H9 (cell line): ENCODE results near the gene GPR35. TPM values are rescaled to one million over a fixed set of nuclear protein-coding genes. Genes with fewer than 3 reads are reported as not detected.

Source experiments
- DNase-seq: peaks from one replicate; pipeline ENCODE4 v3.0.0-alpha.2; 2017
- H2AFZ ChIP-seq: one replicate; pipeline ENCODE4 v1.6.1; 2013; ENCODE audit warnings: mild to moderate bottlenecking, low read length, control low read depth, moderate library complexity
- H2AK5ac ChIP-seq: 2 replicates; pipeline ENCODE4 v1.6.1; 2013; ENCODE audit warnings: low read length, control low read depth, mixed read lengths; ENCODE audit not compliant: insufficient read length
- H2BK120ac ChIP-seq: one replicate; pipeline ENCODE4 v1.6.1; 2013; ENCODE audit warnings: low read depth, mild to moderate bottlenecking, low read length, control low read depth, inconsistent platforms; ENCODE audit not compliant: poor library complexity, severe bottlenecking
- H2BK12ac ChIP-seq: 2 replicates; pipeline ENCODE4 v1.6.1; 2013; ENCODE audit warnings: low read length, control low read depth, mixed read lengths, low read depth; ENCODE audit not compliant: insufficient read length
- H2BK15ac ChIP-seq: 2 replicates; pipeline ENCODE4 v1.6.1; 2013; ENCODE audit warnings: low read depth, low read length, control low read depth
- H2BK20ac ChIP-seq: one replicate; pipeline ENCODE4 v1.6.1; 2013; ENCODE audit warnings: low read depth, mild to moderate bottlenecking, low read length, control low read depth, inconsistent platforms; ENCODE audit not compliant: poor library complexity, severe bottlenecking
- H2BK5ac ChIP-seq: 2 replicates; pipeline ENCODE4 v1.6.1; 2013; ENCODE audit warnings: low read length, control low read depth, mixed read lengths; ENCODE audit not compliant: insufficient read length
- H3K14ac ChIP-seq: 2 replicates; pipeline ENCODE4 v1.6.1; 2013; ENCODE audit warnings: low read length, control low read depth; ENCODE audit not compliant: insufficient read depth
- H3K18ac ChIP-seq: 2 replicates; pipeline ENCODE4 v1.6.1; 2013; ENCODE audit warnings: low read depth, mild to moderate bottlenecking, mixed read lengths, low read length, control low read depth; ENCODE audit not compliant: insufficient read length
- H3K23ac ChIP-seq: 2 replicates; pipeline ENCODE4 v1.6.1; 2013; ENCODE audit warnings: low read length, control low read depth, mixed read lengths, low read depth; ENCODE audit not compliant: insufficient read length
- H3K23me2 ChIP-seq: 2 replicates; pipeline ENCODE4 v1.6.1; 2013; ENCODE audit warnings: low read depth, mild to moderate bottlenecking, mixed read lengths, low read length, control low read depth; ENCODE audit not compliant: insufficient read length, poor library complexity, severe bottlenecking
- H3K27ac ChIP-seq: 2 replicates; pipeline ENCODE4 v1.5.1; 2013; ENCODE audit warnings: low read length, control low read depth, mixed read lengths, low read depth; ENCODE audit not compliant: insufficient read length
- H3K27me3 ChIP-seq: 2 replicates; pipeline ENCODE4 v1.6.1; 2013; ENCODE audit warnings: low read length, control low read depth, inconsistent platforms; ENCODE audit not compliant: insufficient read depth
- H3K4ac ChIP-seq: 2 replicates; pipeline ENCODE4 v1.6.1; 2013; ENCODE audit warnings: low read depth, mild to moderate bottlenecking, control low read depth, inconsistent platforms, low read length, moderate library complexity
- H3K4me1 ChIP-seq: 2 replicates; pipeline ENCODE4 v1.6.1; 2013; ENCODE audit warnings: low read length, control low read depth, inconsistent platforms; ENCODE audit not compliant: insufficient read depth
- H3K4me2 ChIP-seq: 2 replicates; pipeline ENCODE4 v1.6.1; 2013; ENCODE audit warnings: low read length, control low read depth, mixed read lengths; ENCODE audit not compliant: insufficient read length, insufficient read depth
- H3K56ac ChIP-seq: 2 replicates; pipeline ENCODE4 v1.6.1; 2013; ENCODE audit warnings: low read depth, mild to moderate bottlenecking, mixed read lengths, low read length, control low read depth; ENCODE audit not compliant: insufficient read length
- H3K79me1 ChIP-seq: 2 replicates; pipeline ENCODE4 v1.6.1; 2013; ENCODE audit warnings: low read depth, mild to moderate bottlenecking, moderate library complexity, low read length, control low read depth, inconsistent platforms; ENCODE audit not compliant: insufficient read depth, poor library complexity, severe bottlenecking
- H3K79me2 ChIP-seq: 2 replicates; pipeline ENCODE4 v1.6.1; 2013; ENCODE audit warnings: low read length, control low read depth, inconsistent platforms; ENCODE audit not compliant: insufficient read depth
- H3K9ac ChIP-seq: 2 replicates; pipeline ENCODE4 v1.6.1; 2013; ENCODE audit warnings: low read length, control low read depth, mixed read lengths; ENCODE audit not compliant: insufficient read length; ENCODE audit errors: extremely low read depth
- H3K9me3 ChIP-seq: one replicate; pipeline ENCODE4 v1.6.1; 2013; ENCODE audit warnings: low read depth, low read length, inconsistent platforms; ENCODE audit not compliant: control insufficient read depth
- H3T11ph ChIP-seq: one replicate; pipeline ENCODE4 v1.6.1; 2013; ENCODE audit warnings: mild to moderate bottlenecking, low read length, control low read depth, inconsistent platforms
- H4K20me1 ChIP-seq: one replicate; pipeline ENCODE4 v1.6.1; 2013; ENCODE audit not compliant: control insufficient read depth, insufficient read length, insufficient read depth
- H4K5ac ChIP-seq: 2 replicates; pipeline ENCODE4 v1.6.1; 2013; ENCODE audit warnings: low read depth, mild to moderate bottlenecking, mixed read lengths, low read length, control low read depth; ENCODE audit not compliant: insufficient read length
- H4K8ac ChIP-seq: replicated peaks from 2 replicates; pipeline ENCODE4 v1.6.1; 2013; ENCODE audit warnings: low read length, control low read depth, mixed read lengths, low read depth; ENCODE audit not compliant: insufficient read length
- H4K91ac ChIP-seq: 2 replicates; pipeline ENCODE4 v1.6.1; 2013; ENCODE audit warnings: low read depth, mild to moderate bottlenecking, moderate library complexity, mixed read lengths, low read length, control low read depth; ENCODE audit not compliant: insufficient read length
- H3K27ac Mint-ChIP-seq, 3 experiments: 2 replicates in 2 of 3; 3 replicates in 1 of 3; pipeline ENCODE4 v1.8.0; 2020 to 2021; ENCODE audit warnings: mixed read lengths in 3 of 3, mild to moderate bottlenecking in 1 of 3, moderate library complexity in 1 of 3
- H3K27me3 Mint-ChIP-seq: 2 replicates; pipeline ENCODE4 v1.8.0; 2021; ENCODE audit warnings: low read depth, mild to moderate bottlenecking, moderate library complexity, mixed read lengths
- H3K36me3 Mint-ChIP-seq, 3 experiments: 2 replicates in 2 of 3; 3 replicates in 1 of 3; pipeline ENCODE4 v1.8.0; 2020 to 2021; ENCODE audit warnings: low read depth in 3 of 3, mixed read lengths in 3 of 3; ENCODE audit not compliant: insufficient read depth in 1 of 3
- H3K4me1 Mint-ChIP-seq, 2 experiments: 2 replicates each; pipeline ENCODE4 v1.8.0; 2020; ENCODE audit warnings: mixed read lengths in 2 of 2
- H3K4me3 Mint-ChIP-seq, 2 experiments: 2 replicates in 1 of 2; 3 replicates in 1 of 2; pipeline ENCODE4 v1.8.0; 2020 to 2021; ENCODE audit warnings: mild to moderate bottlenecking in 2 of 2, mixed read lengths in 2 of 2, moderate library complexity in 1 of 2
- H3K9me3 Mint-ChIP-seq, 2 experiments: 2 replicates in 1 of 2; 3 replicates in 1 of 2; pipeline ENCODE4 v1.8.0; 2020; ENCODE audit warnings: mild to moderate bottlenecking in 2 of 2, mixed read lengths in 2 of 2, moderate library complexity in 1 of 2
- CTCF ChIP-seq: fragments of 200-600 bp; sonication (generic); conservative IDR thresholded peaks from 3 replicates; pipeline ENCODE4 v1.8.0; 2021; ENCODE audit warnings: antibody characterized with exemption, mild to moderate bottlenecking
- WGBS: extraction: QIAGEN DNeasy Blood & Tissue Kit; methylation state at CpG from one replicate; pipeline ENCODE4 v1.1.7; 2013; ENCODE audit warnings: missing lambda C conversion rate, low lambda C conversion rate, mixed read lengths; ENCODE audit not compliant: insufficient read length; ENCODE audit errors: extremely low coverage; 5-methylcytosine and 5-hydroxymethylcytosine counted together
- total RNA-seq: library from RNA; stranded (reverse); gene quantifications from 2 replicates; pipeline ENCODE4 v1.2.1, GENCODE V29; 2021

GPR35 gene
- total RNA-seq, 1 experiment from 2014 or later, result 1.4 TPM

- H3K4me1 ChIP-seq, result no peaks in the 10 kb centered on the region
- H2BK5ac ChIP-seq, result no peak overlapping the region
- no peak overlapping the region for H3K4me3 Mint-ChIP-seq
- TF ChIP-seq CTCF, result no peak
- peaks cover 29% of the 10 kb centered on the region for H3K27me3 Mint-ChIP-seq
- no peak overlapping the region for H3K56ac ChIP-seq
- H3K27me3 ChIP-seq, result no peaks in the 10 kb centered on the region
- no peak overlapping the region for H3K4ac ChIP-seq
- no peak overlapping the region for H2BK120ac ChIP-seq
- no peaks in the 10 kb centered on the region for H3K79me2 ChIP-seq
- no peak for DNase-seq
- H3T11ph ChIP-seq, result no peak overlapping the region
- H2BK15ac ChIP-seq, result no peak overlapping the region
- H3K79me1 ChIP-seq, result no peaks in the 10 kb centered on the region
- H2BK20ac ChIP-seq, result no peak overlapping the region
- no peaks in the 10 kb centered on the region for H3K4me1 Mint-ChIP-seq
- H3K27ac Mint-ChIP-seq, result no peak overlapping the region
- no peak overlapping the region for H3K23ac ChIP-seq
- H2AFZ ChIP-seq, result no peak overlapping the region
- peaks cover 10 to 27% of the 10 kb centered on the region in 2 experiments for H3K9me3 Mint-ChIP-seq
- H4K20me1 ChIP-seq, result no peaks in the 10 kb centered on the region
- no peak overlapping the region for H3K18ac ChIP-seq
- no peak overlapping the region for H3K27ac ChIP-seq
- H2AK5ac ChIP-seq, result no peak overlapping the region
- H3K23me2 ChIP-seq, result no peaks in the 10 kb centered on the region
- H2BK12ac ChIP-seq, result no peak overlapping the region
- WGBS, result no CpG with 5 or more reads among the region's 10 CpGs
- no peak overlapping the region for H4K91ac ChIP-seq
- H3K14ac ChIP-seq, result no peak overlapping the region
- H3K9me3 ChIP-seq, result no peaks in the 10 kb centered on the region
- no peak overlapping the region for H3K4me2 ChIP-seq
- H3K36me3 Mint-ChIP-seq, result peaks cover under 1 to 14% (median 1%) of the 10 kb centered on the region in 3 experiments; a peak in 6 of 7 replicates
- H4K5ac ChIP-seq, result no peak overlapping the region
- H4K8ac ChIP-seq, result no peak overlapping the region
- no peak overlapping the region for H3K9ac ChIP-seq
Observed at GRCh38 chr2:240611601-240612210, 13.6 kb upstream of the GPR35 start.
